Heart left ventricle (tissue), 16 donors: Measurements from ENCODE around the gene DZIP1. TPM values are rescaled to one million over a fixed set of nuclear protein-coding genes. Genes with fewer than 3 reads are reported as not detected.

ENCODE experiments used
- ATAC-seq, 4 donors: fragments of 200-7000 bp; cut with Tn5 transposase; one replicate each; pipeline ENCODE4 v1.9.1; 2020 to 2022; ENCODE audit warnings: moderate library complexity in 4 of 4, mild to moderate bottlenecking in 3 of 4, moderate number of reproducible peaks in 1 of 4
- DNase-seq, 5 donors: peaks; one replicate each; pipeline ENCODE4 v3.0.0-alpha.2; 2020
- H3K27ac ChIP-seq, 12 donors: fragments of 200-600 bp; sonication (generic) in 4 of 12; one replicate each; pipeline versions ENCODE4 v1.5.0 to v1.8.0; 2016 to 2022; ENCODE audit warnings: mild to moderate bottlenecking in 2 of 12
- H3K27me3 ChIP-seq, 9 donors: fragments of 200-600 bp; sonication (generic) in 2 of 9; one replicate each; pipeline versions ENCODE4 v1.5.1 to v1.8.0; 2016 to 2022; ENCODE audit warnings: mild to moderate bottlenecking in 3 of 9
- H3K36me3 ChIP-seq, 9 donors: fragments of 200-600 bp; sonication (generic) in 2 of 9; one replicate each; pipeline versions ENCODE4 v1.5.0 to v1.8.0; 2018 to 2022; ENCODE audit warnings: mild to moderate bottlenecking in 2 of 9
- H3K4me1 ChIP-seq, 12 donors: fragments of 200-600 bp; sonication (generic) in 4 of 12; one replicate each; pipeline versions ENCODE4 v1.5.0 to v1.8.0; 2016 to 2022; ENCODE audit warnings: mild to moderate bottlenecking in 3 of 12
- H3K4me3 ChIP-seq, 12 donors: fragments of 200-600 bp; sonication (generic) in 4 of 12; one replicate each; pipeline versions ENCODE4 v1.5.0 to v1.8.0; 2017 to 2022; ENCODE audit warnings: mild to moderate bottlenecking in 9 of 12, moderate library complexity in 4 of 12
- H3K9me3 ChIP-seq, 12 donors: fragments of 200-600 bp; sonication (generic) in 4 of 12; one replicate each; pipeline versions ENCODE4 v1.5.0 to v1.8.0; 2016 to 2022; ENCODE audit warnings: mild to moderate bottlenecking in 1 of 12
- CTCF ChIP-seq, 12 donors: fragments of 200-600 bp; sonication (generic) in 4 of 12; IDR thresholded peaks; one replicate each; pipeline versions ENCODE4 v1.5.0 to v1.8.0; 2018 to 2022; ENCODE audit warnings: antibody characterized with exemption in 12 of 12, mild to moderate bottlenecking in 5 of 12
- POLR2A ChIP-seq, 2 donors: fragments of 450-650 bp; IDR thresholded peaks; one replicate each; pipeline ENCODE4 v1.6.1; 2017; ENCODE audit warnings: antibody characterized with exemption in 2 of 2, mild to moderate bottlenecking in 2 of 2, moderate library complexity in 2 of 2
- WGBS, 4 donors: extraction: QIAGEN DNeasy Blood & Tissue Kit in 2 of 4; methylation state at CpG; one replicate each; pipeline versions ENCODE4 v1.1.5 to v1.1.7; 2013 to 2018; 5-methylcytosine and 5-hydroxymethylcytosine counted together
- intact Hi-C, 10 donors: fragments of 100-400 bp; cut with DNase I; formaldehyde crosslinking; loops; one replicate each; pipeline versions ENCODE4 v1.11.1 to v1.14.2; 2022
- polyA plus RNA-seq, 2 donors: library from polyadenylated mRNA; stranded (reverse); fragments of 200-250 nt; gene quantifications; one replicate each; pipeline ENCODE4 v1.2.3, GENCODE V29; 2013
- total RNA-seq, 9 donors: library from RNA; depleted of rRNA in 2 of 9; stranded (reverse); fragments of >200 nt in 2 of 9; fragmentation: NEBNext Ultra II Directional in 3 of 9; extraction: Animal tissue kit (Norgen Biotek cat#: 25700) in 3 of 9; gene quantifications; one replicate each; pipeline versions ENCODE4 v1.1.0 to v1.2.4, GENCODE V29; 2016 to 2023
- donor health status: ischemic (EF 13 %, LVEDD 7.1; RV severe dilation, severe dysfunction).
- donor health status: healthy with polysubstance abuse.
- donor health status: DM: no; HTN: yes; CAD: no.
- donor health status: DM: no; HTN: no; CAD: no.
- donor health status: ischemic (EF 25% LVEDD 6.9; RV normal size, moderate dysfunction).
- donor health status: ischemic (EF 25% LVEDD 5.7; RV mildly dilated, moderate dysfunction).
- donor health status: healthy.
- donor health status: DM: yes; HTN: yes; CAD: no.
- donor health status: ischemic (EF 35%, LVEDD 5.7; RV mildly dilated, moderate dysfunction).
- donor health status: nonischemic (EF 11% LVEDD 7.7; RV severe dilation, severe dysfunction).
- donor health status: DM: yes; HTN: yes; CAD: no.
- donor health status: PGD.
- donor health status: ischemic (EF 29% LVEDD 5.4; RV normal size, mild dysfunction).
- donor health status: nonischemic (EF 23%, LVEDD 6.1; RV moderate dilation, normal function).

The DZIP1 gene
- total and polyA plus RNA-seq, 11 donors: 1.9 to 6.9 (median 4.2) TPM

- no peaks in the 10 kb centered on the region for H3K27me3 ChIP-seq
- H3K9me3 ChIP-seq: no peaks in the 10 kb centered on the region
- no peak overlapping the region for H3K27ac ChIP-seq
- intact Hi-C loops: loop anchor here in 1 of 10 donors (10.0 kb wide), 1 partner anchor 110 kb away; no protein-coding TSS in a partner anchor
- DNase-seq (no peak), ATAC-seq (no peak)
- peaks cover 0 to 35% (median 0%) of the 10 kb centered on the region in 9 donors for H3K36me3 ChIP-seq
- WGBS, 4 donors: 92 to 97% (median 93%) methylated on average over 3 of the region's 3 CpGs
- TF ChIP-seq CTCF (IDR thresholded peaks at IDR 0.05) (no peak), POLR2A (IDR thresholded peaks at IDR 0.05) (no peak)
- H3K4me3 ChIP-seq: no peak overlapping the region
- peaks cover 0 to 11% (median 0%) of the 10 kb centered on the region in 12 donors for H3K4me1 ChIP-seq
These were observed 40.0 kb downstream of the DZIP1 start for GRCh38 chr13:95604556-95604915.

- intact Hi-C loops: loop anchor here in 1 of 10 donors (10.0 kb wide), 1 partner anchor 109 kb away; no protein-coding TSS in a partner anchor
- Histone ChIP-seq H3K27me3 (no peaks in the 10 kb centered on the region), H3K4me3 (no peak overlapping the region), H3K9me3 (no peaks in the 10 kb centered on the region), H3K4me1 (peaks cover 0 to 9% (median 0%) of the 10 kb centered on the region in 12 donors), H3K27ac (no peak overlapping the region), H3K36me3 (peaks cover 0 to 40% (median 0%) of the 10 kb centered on the region in 9 donors)
- peak in 2 of 4 donors; percentile 46 to 64 for ATAC-seq
- TF ChIP-seq CTCF (IDR thresholded peaks at IDR 0.05): no peak
- no peak for TF ChIP-seq POLR2A (IDR thresholded peaks at IDR 0.05)
- 78 to 84% (median 82%) methylated on average over 12 of the region's 12 CpGs for WGBS, 4 donors
- DNase-seq: no peak
These were observed 40.5 kb downstream of the DZIP1 start for GRCh38 chr13:95603887-95604555.

GRCh38 chr13:95601906-95602305 lies 42.6 kb downstream of the DZIP1 start:
- DNase-seq (no peak), ATAC-seq (no peak)
- Histone ChIP-seq H3K4me3 (no peak overlapping the region), H3K27ac (no peak overlapping the region), H3K36me3 (peaks cover 0 to 43% (median 0%) of the 10 kb centered on the region in 9 donors), H3K27me3 (no peaks in the 10 kb centered on the region), H3K4me1 (peaks cover 0 to 5% (median 0%) of the 10 kb centered on the region in 12 donors), H3K9me3 (no peaks in the 10 kb centered on the region)
- TF ChIP-seq CTCF (IDR thresholded peaks at IDR 0.05): no peak
- TF ChIP-seq POLR2A (IDR thresholded peaks at IDR 0.05): no peak
- intact Hi-C loops: loop anchor here in 1 of 10 donors (10.0 kb wide), 1 partner anchor 107 kb away; no protein-coding TSS in a partner anchor
- 93 to 97% (median 93%) methylated on average over 6 of the region's 6 CpGs for WGBS, 4 donors

GRCh38 chr13:95601216-95601615 lies 43.3 kb downstream of the DZIP1 start:
- Histone ChIP-seq H3K27me3 (no peaks in the 10 kb centered on the region), H3K4me3 (no peak overlapping the region), H3K27ac (no peak overlapping the region), H3K4me1 (peaks cover 0 to 5% (median 0%) of the 10 kb centered on the region in 12 donors), H3K9me3 (no peaks in the 10 kb centered on the region), H3K36me3 (peaks cover 0 to 42% (median 0%) of the 10 kb centered on the region in 9 donors)
- ATAC-seq: peak in 2 of 4 donors; percentile 24 to 56
- no peak for DNase-seq
- 40 to 63% (median 56%) methylated on average over 1 to 2 of the region's 2 CpGs for WGBS, 4 donors
- intact Hi-C loops: loop anchor here in 1 of 10 donors (10.0 kb wide), 1 partner anchor 106 kb away; no protein-coding TSS in a partner anchor
- TF ChIP-seq CTCF (IDR thresholded peaks at IDR 0.05): no peak
- no peak for TF ChIP-seq POLR2A (IDR thresholded peaks at IDR 0.05)
